Vagina (tissue), 2 donors: ENCODE measurements around the gene GPR162.

Experiments used
- POLR2A ChIP-seq, 2 donors: fragments of 450-650 bp; IDR thresholded peaks; one replicate each; pipeline ENCODE4 v1.6.1; 2017; ENCODE audit warnings: antibody characterized with exemption in 2 of 2, mild to moderate bottlenecking in 2 of 2, moderate library complexity in 2 of 2
- POLR2AphosphoS5 ChIP-seq, 2 donors: sonication (generic); formaldehyde crosslinking; IDR thresholded peaks; one replicate each; pipeline ENCODE4 v1.9.0; 2017; ENCODE audit warnings: antibody characterized with exemption in 2 of 2, mild to moderate bottlenecking in 2 of 2, low read depth in 1 of 2; ENCODE audit not compliant: insufficient read depth in 1 of 2
- TF ChIP-seq, protein P1 (sequence below), 3 experiments: fragments of 450-650 bp in 2 of 3; fragments of 200-600 bp in 1 of 3; sonication (generic) in 1 of 3; IDR thresholded peaks; one replicate each; pipeline ENCODE4 v1.5.1; 2017 to 2019; ENCODE audit warnings: antibody characterized with exemption in 3 of 3, mild to moderate bottlenecking in 2 of 3, moderate library complexity in 2 of 3

DNA sequence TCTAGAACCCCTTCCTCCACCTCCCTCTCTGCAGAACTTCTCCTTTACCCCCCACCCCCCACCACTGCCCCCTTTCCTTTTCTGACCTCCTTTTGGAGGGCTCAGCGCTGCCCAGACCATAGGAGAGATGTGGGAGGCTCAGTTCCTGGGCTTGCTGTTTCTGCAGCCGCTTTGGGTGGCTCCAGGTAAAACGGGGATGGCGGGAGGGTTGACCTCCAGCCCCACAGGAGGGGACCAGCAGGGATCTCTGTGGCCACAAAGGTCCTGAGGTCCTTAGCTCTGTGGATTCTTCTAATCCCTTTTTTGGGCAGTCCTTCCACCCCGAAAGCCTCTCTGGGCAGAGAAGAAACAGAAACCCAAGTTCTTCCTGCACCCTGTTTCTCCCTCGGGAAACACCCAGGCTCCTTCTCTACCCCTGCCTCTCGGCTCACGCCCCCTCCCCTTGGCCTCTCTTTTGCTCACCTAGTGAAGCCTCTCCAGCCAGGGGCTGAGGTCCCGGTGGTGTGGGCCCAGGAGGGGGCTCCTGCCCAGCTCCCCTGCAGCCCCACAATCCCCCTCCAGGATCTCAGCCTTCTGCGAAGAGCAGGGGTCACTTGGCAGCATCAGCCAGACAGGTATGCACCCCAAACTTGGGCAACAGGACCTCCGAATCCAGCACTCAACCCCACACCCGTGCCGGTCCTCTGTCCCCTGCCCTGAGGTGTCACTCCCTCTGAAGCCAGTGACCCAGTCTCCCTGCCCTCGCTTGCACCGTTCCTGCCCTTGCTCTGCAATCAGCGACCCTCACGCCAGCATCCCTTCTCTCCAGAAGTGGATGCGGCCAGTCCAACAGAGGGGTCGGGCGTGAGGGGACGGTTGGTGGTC is 48.7 kb upstream of the GPR162 start:
- TF ChIP-seq POLR2AphosphoS5 (IDR thresholded peaks at IDR 0.05; ENCODE audit: insufficient read depth in 1 of 2, low read depth in 1 of 2) (no peak), POLR2A (IDR thresholded peaks at IDR 0.05) (no peak)
- TF ChIP-seq, protein P1, sequence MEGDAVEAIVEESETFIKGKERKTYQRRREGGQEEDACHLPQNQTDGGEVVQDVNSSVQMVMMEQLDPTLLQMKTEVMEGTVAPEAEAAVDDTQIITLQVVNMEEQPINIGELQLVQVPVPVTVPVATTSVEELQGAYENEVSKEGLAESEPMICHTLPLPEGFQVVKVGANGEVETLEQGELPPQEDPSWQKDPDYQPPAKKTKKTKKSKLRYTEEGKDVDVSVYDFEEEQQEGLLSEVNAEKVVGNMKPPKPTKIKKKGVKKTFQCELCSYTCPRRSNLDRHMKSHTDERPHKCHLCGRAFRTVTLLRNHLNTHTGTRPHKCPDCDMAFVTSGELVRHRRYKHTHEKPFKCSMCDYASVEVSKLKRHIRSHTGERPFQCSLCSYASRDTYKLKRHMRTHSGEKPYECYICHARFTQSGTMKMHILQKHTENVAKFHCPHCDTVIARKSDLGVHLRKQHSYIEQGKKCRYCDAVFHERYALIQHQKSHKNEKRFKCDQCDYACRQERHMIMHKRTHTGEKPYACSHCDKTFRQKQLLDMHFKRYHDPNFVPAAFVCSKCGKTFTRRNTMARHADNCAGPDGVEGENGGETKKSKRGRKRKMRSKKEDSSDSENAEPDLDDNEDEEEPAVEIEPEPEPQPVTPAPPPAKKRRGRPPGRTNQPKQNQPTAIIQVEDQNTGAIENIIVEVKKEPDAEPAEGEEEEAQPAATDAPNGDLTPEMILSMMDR (IDR thresholded peaks at IDR 0.05), result no peak
